Measurements from ENCODE around the gene PHF23.

- TF ChIP-seq EZH2 (IDR thresholded peaks at IDR 0.05; ENCODE audit: borderline replicate concordance, low read depth, low read length), result no peak
- no peak for TF ChIP-seq CTCF (IDR thresholded peaks at IDR 0.05 in 2 of 3, conservative IDR thresholded peaks at IDR 0.05 in 1 of 3; ENCODE audit: insufficient read depth in 2 of 3, low read depth in 1 of 3, low read length in 3 of 3)
- no peak for TF ChIP-seq ZNF12 (CRISPR knock-in tag; IDR thresholded peaks at IDR 0.05)
- no peak for TF ChIP-seq POLR2AphosphoS5 (IDR thresholded peaks at IDR 0.05; ENCODE audit: control insufficient read depth, insufficient read depth, low read depth, low read length)
- TF ChIP-seq MLX (CRISPR knock-in tag; conservative IDR thresholded peaks at IDR 0.05), result no peak
- no peak for TF ChIP-seq ZBTB8A (IDR thresholded peaks at IDR 0.05; ENCODE audit: partially characterized antibody)
- no peak for TF ChIP-seq THRA (IDR thresholded peaks at IDR 0.05)
- no peak for TF ChIP-seq TAF1 (IDR thresholded peaks at IDR 0.05; ENCODE audit: control insufficient read depth, extremely low read depth, insufficient read depth, low read length, severe bottlenecking)
Observed at GRCh38 chr17:7224110-7224509, 15.1 kb downstream of the PHF23 start.

Data from K562 (cell line).